HG03354 (cell line): ENCODE results near the gene CD74.
A peak's percentile ranks its signal among the peaks of the same experiment; 100 is the strongest.

Experiments
- ATAC-seq: cut with Tn5 transposase; IDR thresholded peaks from one replicate; pipeline ENCODE4 v1.9.1; 2021; ENCODE audit warnings: mild to moderate bottlenecking; ENCODE audit not compliant: unreplicated experiment, poor library complexity, severe bottlenecking

The CD74 gene

GRCh38 chr5:150398722-150399523 lies 13.8 kb downstream of the CD74 start:
- ATAC-seq, result peak; percentile 75

GRCh38 chr5:150397782-150398721 lies 14.7 kb downstream of the CD74 start:
- ATAC-seq, result no peak

- no peak for ATAC-seq
Measured at GRCh38 chr5:150397146-150397781, 15.4 kb downstream of the CD74 start.

- ATAC-seq, result no peak
Measured at GRCh38 chr5:150396267-150396666, 16.4 kb downstream of the CD74 start.

- no peak for ATAC-seq
Measured at GRCh38 chr5:150395688-150395975, 17.1 kb downstream of the CD74 start.

GRCh38 chr5:150394912-150395687 lies 17.6 kb downstream of the CD74 start:
- ATAC-seq, result no peak

- no peak for ATAC-seq
Measured at GRCh38 chr5:150394131-150394530, 18.6 kb downstream of the CD74 start.

- ATAC-seq, result no peak
Measured at GRCh38 chr5:150393096-150393645, 19.5 kb downstream of the CD74 start.

- ATAC-seq, result no peak
Measured at GRCh38 chr5:150392680-150393079, 20.0 kb downstream of the CD74 start.

- no peak for ATAC-seq
Measured at GRCh38 chr5:150391986-150392385, 20.7 kb downstream of the CD74 start.

GRCh38 chr5:150391064-150391834 lies 21.5 kb downstream of the CD74 start:
- no peak for ATAC-seq

GRCh38 chr5:150389531-150390266 lies 23.0 kb downstream of the CD74 start:
- no peak for ATAC-seq

GRCh38 chr5:150386024-150386855 lies 26.5 kb downstream of the CD74 start:
- ATAC-seq, result no peak

GRCh38 chr5:150384701-150385100 lies 28.0 kb downstream of the CD74 start:
- no peak for ATAC-seq

GRCh38 chr5:150377964-150378694 lies 34.6 kb downstream of the CD74 start:
- no peak for ATAC-seq
